Measurements from ENCODE around the gene HOXD4.

Gene HOXD4

DNA sequence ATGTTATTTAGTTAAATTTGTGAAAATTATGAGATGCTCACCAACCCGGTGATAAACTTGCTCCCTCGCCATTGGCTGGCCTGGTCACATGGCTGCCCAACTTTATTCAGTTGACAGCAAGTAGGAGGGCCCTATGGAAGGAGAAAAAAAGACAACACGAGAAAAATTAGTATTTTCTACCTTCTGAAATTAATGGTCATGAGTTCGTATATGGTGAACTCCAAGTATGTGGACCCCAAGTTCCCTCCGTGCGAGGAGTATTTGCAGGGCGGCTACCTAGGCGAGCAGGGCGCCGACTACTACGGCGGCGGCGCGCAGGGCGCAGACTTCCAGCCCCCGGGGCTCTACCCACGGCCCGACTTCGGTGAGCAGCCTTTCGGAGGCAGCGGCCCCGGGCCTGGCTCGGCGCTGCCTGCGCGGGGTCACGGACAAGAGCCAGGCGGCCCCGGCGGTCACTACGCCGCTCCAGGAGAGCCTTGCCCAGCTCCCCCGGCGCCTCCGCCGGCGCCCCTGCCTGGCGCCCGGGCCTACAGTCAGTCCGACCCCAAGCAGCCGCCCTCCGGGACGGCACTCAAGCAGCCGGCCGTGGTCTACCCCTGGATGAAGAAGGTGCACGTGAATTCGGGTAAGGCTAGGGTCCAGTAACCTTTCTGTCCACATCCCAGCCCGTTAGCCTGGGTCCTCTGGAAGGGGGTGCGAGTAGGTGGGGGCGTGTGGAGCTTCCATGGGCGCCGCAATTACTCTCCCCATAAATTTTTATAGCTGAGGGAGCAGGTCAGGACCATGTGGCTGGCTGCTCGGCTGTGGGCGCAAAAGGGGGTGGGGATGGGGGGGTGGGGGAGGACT is at the start of gene HOXD4:
TSS of gene HOXD4 (plus strand) at position 109 of the 846 bp plus-strand sequence. CDS start at position 193, 84 bp downstream.
- POLR2A ChIA-PET, result interaction anchor here (1.2 kb wide), 1 partner anchor 10 kb away, joined by 5 read pairs; no protein-coding TSS in a partner anchor
- TF ChIP-seq, protein P1, sequence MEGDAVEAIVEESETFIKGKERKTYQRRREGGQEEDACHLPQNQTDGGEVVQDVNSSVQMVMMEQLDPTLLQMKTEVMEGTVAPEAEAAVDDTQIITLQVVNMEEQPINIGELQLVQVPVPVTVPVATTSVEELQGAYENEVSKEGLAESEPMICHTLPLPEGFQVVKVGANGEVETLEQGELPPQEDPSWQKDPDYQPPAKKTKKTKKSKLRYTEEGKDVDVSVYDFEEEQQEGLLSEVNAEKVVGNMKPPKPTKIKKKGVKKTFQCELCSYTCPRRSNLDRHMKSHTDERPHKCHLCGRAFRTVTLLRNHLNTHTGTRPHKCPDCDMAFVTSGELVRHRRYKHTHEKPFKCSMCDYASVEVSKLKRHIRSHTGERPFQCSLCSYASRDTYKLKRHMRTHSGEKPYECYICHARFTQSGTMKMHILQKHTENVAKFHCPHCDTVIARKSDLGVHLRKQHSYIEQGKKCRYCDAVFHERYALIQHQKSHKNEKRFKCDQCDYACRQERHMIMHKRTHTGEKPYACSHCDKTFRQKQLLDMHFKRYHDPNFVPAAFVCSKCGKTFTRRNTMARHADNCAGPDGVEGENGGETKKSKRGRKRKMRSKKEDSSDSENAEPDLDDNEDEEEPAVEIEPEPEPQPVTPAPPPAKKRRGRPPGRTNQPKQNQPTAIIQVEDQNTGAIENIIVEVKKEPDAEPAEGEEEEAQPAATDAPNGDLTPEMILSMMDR (IDR thresholded peaks at IDR 0.05; ENCODE audit: insufficient read depth, low read length, missing control alignments), result no peak
- H3K4me3 ChIP-seq (ENCODE audit: low read depth, low read length), result peak within 1 kb of the TSS; percentile 39
- CTCF ChIA-PET, result interaction anchor here (0.7 to 16.2 kb wide), 10 partner anchors 10 to 503 kb away, joined by 3 to 190 read pairs (median 4); no protein-coding TSS in a partner anchor
- no peak for DNase-seq (ENCODE audit: low read depth, low spot score)

- TF ChIP-seq, protein P1 (IDR thresholded peaks at IDR 0.05; ENCODE audit: insufficient read depth, low read length, missing control alignments), result no peak
- ChIA-PET POLR2A (no interaction called here), CTCF (interaction anchor here (1.0 to 2.3 kb wide), 3 partner anchors 9 to 412 kb away, joined by 4 to 22 read pairs (median 6); no protein-coding TSS in a partner anchor)
- H3K4me3 ChIP-seq (ENCODE audit: low read depth, low read length), result no peak overlapping the region
- no peak for DNase-seq (ENCODE audit: low read depth, low spot score)
Observed at GRCh38 chr2:176101842-176102241, 49.5 kb upstream of the HOXD4 start.

- TF ChIP-seq, protein P1 (IDR thresholded peaks at IDR 0.05; ENCODE audit: insufficient read depth, low read length, missing control alignments), result no peak
- DNase-seq (ENCODE audit: low read depth, low spot score), result no peak
- POLR2A ChIA-PET, result no interaction called here
- no peak overlapping the region for H3K4me3 ChIP-seq (ENCODE audit: low read depth, low read length)
- CTCF ChIA-PET, result interaction anchor here (0.9 to 2.3 kb wide), 7 partner anchors 8 to 1046 kb away, joined by 3 to 22 read pairs (median 5); no protein-coding TSS in a partner anchor
Observed at GRCh38 chr2:176102309-176102866, 49.0 kb upstream of the HOXD4 start.

DNA sequence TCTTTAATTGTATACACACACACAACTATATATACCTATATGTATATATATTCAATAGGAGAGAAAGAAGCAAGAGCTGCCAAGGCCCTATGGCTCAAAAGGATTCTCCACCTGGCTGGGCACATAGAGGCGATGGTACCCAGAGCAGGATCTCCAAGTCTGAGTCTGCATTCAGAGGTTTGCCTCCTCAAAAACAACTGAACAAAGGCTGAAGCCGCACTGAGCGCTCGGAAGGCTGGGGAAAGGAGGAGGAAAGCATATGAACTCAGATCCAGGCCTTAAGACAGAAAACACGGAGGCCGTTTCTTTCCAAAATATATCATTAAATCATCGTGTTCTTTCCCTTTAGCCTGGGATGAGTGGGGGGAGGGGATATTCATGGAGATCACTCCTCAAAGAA is 48.2 kb upstream of the HOXD4 start:
- ChIA-PET CTCF (interaction anchor here (0.9 to 2.3 kb wide), 6 partner anchors 8 to 1045 kb away, joined by 3 to 22 read pairs (median 6); no protein-coding TSS in a partner anchor), POLR2A (no interaction called here)
- TF ChIP-seq, protein P1 (IDR thresholded peaks at IDR 0.05; ENCODE audit: insufficient read depth, low read length, missing control alignments), result no peak
- H3K4me3 ChIP-seq (ENCODE audit: low read depth, low read length), result no peak overlapping the region
- no peak for DNase-seq (ENCODE audit: low read depth, low spot score)

DNA sequence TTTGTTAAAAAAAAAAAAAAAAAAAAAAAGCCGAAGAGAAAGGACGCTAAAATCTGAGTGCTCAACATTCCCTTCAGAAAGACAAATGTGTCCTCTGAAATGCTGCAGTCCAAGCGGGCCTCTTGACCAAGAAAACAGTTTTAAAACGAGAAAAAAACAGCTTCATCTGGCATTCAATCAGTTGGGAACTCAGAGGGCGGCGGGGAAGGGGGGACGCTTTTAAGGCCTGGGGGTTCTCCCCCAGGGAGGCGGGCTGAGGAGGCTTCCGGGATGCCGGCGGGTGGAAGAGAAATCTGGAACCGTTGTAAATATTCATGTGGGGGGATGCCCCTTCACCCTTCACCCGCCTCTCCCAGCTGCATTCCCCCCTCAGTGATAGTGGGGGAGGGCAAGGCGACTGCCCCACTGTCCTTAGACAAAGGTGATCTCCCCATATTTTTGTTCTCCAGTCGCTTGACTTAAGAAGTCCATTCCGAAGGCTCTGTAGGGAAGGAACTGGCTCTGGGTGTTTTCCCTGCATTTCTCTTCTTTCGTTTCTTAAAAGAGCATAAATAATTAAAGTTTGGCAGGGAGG is 47.5 kb upstream of the HOXD4 start:
- CTCF ChIA-PET, result interaction anchor here (1.0 to 2.3 kb wide), 9 partner anchors 9 to 1406 kb away, joined by 3 to 8 read pairs (median 4); partner anchors contain the start of gene HOXD10
- no peak overlapping the region for H3K4me3 ChIP-seq (ENCODE audit: low read depth, low read length)
- POLR2A ChIA-PET, result no interaction called here
- TF ChIP-seq, protein P1 (IDR thresholded peaks at IDR 0.05; ENCODE audit: insufficient read depth, low read length, missing control alignments), result no peak
- no peak for DNase-seq (ENCODE audit: low read depth, low spot score)

Data from AG04449 (cell line).